Astrocyte of the cerebellum (primary cell): Measurements from ENCODE around the gene CDIPT.

Source experiments
- DNase-seq: peaks from one replicate; pipeline ENCODE4 v3.0.0-alpha.2; 2011; ENCODE audit warnings: low read depth
- H3K4me3 ChIP-seq: 2 replicates; pipeline ENCODE4 v1.5.1; 2011; ENCODE audit warnings: mild to moderate bottlenecking, low read depth, low read length, moderate library complexity
- in situ Hi-C: cut with HindIII; loops from 2 replicates; pipeline ENCODE4 v1.10.0; 2017; ENCODE audit warnings: low sequenced_read_pairs
- TF ChIP-seq, protein P1 (sequence below): IDR thresholded peaks from 2 replicates; pipeline ENCODE4 v1.5.1; 2012; ENCODE audit warnings: low read length, low read depth, moderate library complexity, mild to moderate bottlenecking; ENCODE audit errors: missing control alignments

CDIPT gene

DNA sequence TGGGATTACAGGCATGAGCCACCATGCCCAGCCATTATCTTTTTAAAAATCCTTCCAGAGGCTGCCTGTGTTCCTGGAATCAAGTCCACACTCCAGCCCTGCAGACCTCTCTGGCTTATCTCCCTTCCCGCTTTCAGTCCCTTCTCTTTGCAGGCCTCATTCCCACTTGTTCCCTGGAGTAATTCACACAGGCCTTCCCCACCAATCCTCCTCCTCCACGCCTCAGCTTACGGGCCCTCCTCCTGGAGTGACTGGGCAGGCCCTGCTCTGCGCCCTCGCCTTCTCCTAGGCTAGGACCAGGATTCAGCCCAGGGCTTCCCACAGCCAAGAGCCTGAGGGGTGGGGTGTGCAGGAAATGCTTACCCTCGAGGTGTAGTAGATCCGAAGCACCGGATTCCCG lies 2.8 kb downstream of the CDIPT start:
- H3K4me3 ChIP-seq: no peak overlapping the region
- in situ Hi-C loops: loop anchor here (5.0 kb wide), 1 partner anchor 82 kb away; no protein-coding TSS in a partner anchor

DNA sequence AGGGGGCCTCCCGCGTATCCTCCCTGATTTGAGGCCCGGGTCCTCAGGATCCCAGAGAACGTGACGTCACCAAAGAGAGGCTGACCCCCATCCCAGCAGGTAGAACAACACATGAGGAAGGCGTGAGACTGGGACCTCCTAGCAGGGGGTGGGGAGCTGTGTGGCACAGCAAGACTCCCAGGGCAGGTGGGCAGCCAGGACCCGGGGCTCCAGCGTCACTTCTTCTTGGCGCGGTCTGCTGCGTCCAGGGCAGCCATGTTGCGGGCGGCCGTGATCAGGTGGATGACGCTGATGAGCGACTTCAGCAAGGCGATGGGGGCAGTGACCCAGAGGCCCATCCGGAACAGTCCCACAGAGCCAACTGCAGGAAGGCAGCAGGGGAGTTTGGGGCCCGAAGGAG lies 4.1 kb downstream of the CDIPT start:
- DNase-seq: no peak
- TF ChIP-seq, protein P1, sequence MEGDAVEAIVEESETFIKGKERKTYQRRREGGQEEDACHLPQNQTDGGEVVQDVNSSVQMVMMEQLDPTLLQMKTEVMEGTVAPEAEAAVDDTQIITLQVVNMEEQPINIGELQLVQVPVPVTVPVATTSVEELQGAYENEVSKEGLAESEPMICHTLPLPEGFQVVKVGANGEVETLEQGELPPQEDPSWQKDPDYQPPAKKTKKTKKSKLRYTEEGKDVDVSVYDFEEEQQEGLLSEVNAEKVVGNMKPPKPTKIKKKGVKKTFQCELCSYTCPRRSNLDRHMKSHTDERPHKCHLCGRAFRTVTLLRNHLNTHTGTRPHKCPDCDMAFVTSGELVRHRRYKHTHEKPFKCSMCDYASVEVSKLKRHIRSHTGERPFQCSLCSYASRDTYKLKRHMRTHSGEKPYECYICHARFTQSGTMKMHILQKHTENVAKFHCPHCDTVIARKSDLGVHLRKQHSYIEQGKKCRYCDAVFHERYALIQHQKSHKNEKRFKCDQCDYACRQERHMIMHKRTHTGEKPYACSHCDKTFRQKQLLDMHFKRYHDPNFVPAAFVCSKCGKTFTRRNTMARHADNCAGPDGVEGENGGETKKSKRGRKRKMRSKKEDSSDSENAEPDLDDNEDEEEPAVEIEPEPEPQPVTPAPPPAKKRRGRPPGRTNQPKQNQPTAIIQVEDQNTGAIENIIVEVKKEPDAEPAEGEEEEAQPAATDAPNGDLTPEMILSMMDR: no peak
- in situ Hi-C loops: no loop called here
- no peak overlapping the region for H3K4me3 ChIP-seq

More for the DNA sequence above, 2.8 kb downstream of the CDIPT start:
- TF ChIP-seq, protein P1: no peak
- DNase-seq: no peak

DNA sequence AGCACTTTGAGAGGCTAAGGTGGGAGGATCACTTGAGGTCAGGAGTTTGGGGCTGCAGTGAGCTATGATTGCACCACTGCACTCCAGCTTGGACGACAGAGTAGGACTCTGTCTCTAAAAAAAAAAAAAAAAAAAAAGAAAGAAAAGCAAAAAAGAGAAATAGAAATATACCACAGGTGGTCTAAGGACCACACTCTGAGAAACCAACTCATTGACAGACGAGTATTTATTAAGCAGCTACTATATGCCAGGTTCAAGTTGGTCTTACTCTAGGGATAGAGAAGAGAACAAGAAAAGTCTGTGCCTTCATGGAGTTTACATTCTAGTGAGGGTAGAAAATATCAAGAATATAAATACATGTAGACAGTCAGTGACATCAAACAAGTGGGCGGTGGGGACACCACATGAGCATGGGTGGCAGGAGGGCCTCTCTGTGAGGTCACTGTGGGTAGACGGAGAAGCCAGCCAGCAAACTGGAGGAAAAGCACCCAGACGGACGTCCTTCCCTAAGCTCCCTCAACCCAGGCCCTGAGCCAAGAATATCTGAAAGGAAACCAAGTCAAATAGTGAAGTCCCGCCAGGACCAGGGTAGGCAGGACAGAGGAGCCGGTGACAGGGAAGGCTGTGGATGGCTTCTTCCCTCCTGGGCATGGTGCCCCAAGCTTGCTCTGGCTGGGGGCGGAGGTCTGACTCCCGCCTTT lies 4.7 kb downstream of the CDIPT start:
- H3K4me3 ChIP-seq: no peak overlapping the region
- in situ Hi-C loops: no loop called here
- no peak for DNase-seq
- TF ChIP-seq, protein P1: no peak

DNA sequence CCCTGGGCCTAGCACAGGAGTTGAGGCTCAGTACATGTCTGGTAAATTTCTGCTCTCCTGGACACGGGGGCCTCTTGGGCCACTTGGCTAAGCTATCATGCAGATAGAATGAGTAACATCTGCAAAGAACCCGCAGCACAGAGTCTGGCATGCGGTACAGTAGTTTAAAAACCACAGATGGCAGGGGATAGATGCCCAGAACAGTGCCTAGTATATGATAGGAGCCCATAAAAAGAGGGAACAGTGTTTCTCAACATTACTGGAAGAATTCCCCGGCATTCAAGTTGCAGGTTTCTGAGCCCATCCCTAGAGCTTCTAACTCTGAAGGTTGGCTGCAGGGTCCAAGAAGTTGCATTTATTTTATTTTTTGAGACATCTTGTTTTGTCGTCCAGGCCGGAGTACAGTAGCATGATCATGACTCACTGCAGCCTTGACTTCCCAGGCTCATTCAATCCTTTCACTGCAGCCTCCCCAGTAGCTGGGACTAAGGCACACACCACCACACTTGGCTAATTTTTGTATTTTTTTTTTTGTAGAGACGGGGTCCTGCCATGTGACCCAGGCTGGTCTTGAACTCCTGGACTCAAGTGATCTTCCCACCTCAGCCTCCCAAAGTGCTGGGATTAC lies 5.8 kb downstream of the CDIPT start:
- in situ Hi-C loops: no loop called here
- no peak for DNase-seq
- H3K4me3 ChIP-seq: no peak overlapping the region
- TF ChIP-seq, protein P1: no peak

DNA sequence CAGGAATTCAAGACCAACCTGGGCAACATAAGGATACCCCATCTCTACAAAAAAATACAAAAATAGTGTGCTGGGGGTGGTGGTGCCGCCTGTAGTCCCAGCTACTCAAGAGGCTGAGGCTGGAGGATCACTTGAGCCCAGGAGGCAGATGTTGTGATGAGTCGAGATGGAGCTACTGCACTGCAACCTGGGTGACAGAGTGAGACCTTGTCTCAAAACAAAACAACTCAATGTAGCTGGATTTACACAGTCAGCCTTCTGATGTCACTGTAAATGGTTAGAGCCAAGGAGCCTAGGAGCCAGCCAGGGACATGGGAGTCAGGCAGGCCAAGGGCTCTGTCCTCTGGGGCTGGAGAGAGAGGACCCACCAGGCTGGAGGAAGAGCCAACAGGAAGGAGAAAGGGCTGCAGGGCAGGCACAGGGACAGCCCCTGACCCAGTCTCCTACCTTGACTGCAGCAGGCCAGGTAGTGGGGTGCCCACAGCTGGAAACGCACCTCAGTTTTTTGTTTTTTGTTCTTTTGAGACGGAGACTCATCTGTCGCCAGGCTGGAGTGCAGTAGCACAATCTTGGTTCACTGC lies 8.4 kb downstream of the CDIPT start:
- no peak overlapping the region for H3K4me3 ChIP-seq
- DNase-seq: no peak
- in situ Hi-C loops: no loop called here
- TF ChIP-seq, protein P1: no peak

DNA sequence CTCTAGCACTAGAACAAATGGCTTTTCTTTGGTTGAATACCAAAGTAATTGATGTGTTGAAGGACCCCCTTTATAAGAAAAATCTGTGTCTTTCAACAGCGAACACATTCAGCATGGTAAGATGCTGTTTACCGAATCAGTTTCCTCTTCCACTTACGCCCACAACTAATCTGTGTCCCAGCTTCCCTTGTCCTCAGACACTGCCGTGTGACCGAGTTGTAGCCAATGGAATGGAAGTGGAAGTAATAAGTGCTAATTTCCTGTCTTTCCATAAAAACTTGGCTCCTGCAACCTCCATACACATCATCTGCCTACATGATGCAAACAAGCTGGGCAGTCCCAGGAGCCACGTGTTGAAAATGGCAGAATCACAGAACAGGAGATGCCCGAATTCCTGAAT lies 10.4 kb downstream of the CDIPT start:
- TF ChIP-seq, protein P1: no peak
- in situ Hi-C loops: no loop called here
- H3K4me3 ChIP-seq: no peak overlapping the region
- DNase-seq: no peak
